Brain microvascular endothelial cell (primary cell): ENCODE results near the gene WDR6.

Experiments
- DNase-seq: peaks from one replicate; pipeline ENCODE4 v3.0.0-alpha.2; 2020
- H3K27ac ChIP-seq: fragments of 250-450 bp; sonication (Bioruptor Pico); 2 replicates; pipeline ENCODE4 v1.5.1; 2020; ENCODE audit warnings: mild to moderate bottlenecking, moderate library complexity
- H3K27me3 ChIP-seq: fragments of 250-450 bp; sonication (Bioruptor Pico); replicated peaks from 2 replicates; pipeline ENCODE4 v1.5.1; 2020; ENCODE audit warnings: mild to moderate bottlenecking
- H3K36me3 ChIP-seq: fragments of 250-450 bp; sonication (Bioruptor Pico); replicated peaks from 2 replicates; pipeline ENCODE4 v1.5.1; 2020; ENCODE audit warnings: mild to moderate bottlenecking
- H3K4me3 ChIP-seq: 2 replicates; pipeline ENCODE4 v1.5.1; 2011; ENCODE audit warnings: low read depth, mild to moderate bottlenecking, control low read depth, low read length, moderate library complexity
- CTCF ChIP-seq: IDR thresholded peaks from 2 replicates; pipeline ENCODE4 v1.5.1; 2011; ENCODE audit warnings: low read depth, mild to moderate bottlenecking, moderate library complexity, low read length, control low read depth, inconsistent platforms; ENCODE audit errors: missing control alignments
- in situ Hi-C: cut with HindIII; loops from 2 replicates; pipeline ENCODE4 v1.10.0; 2017; ENCODE audit warnings: low sequenced_read_pairs, low pct_ligation_motif_present

The WDR6 gene

GRCh38 chr3:49058011-49058410, 50.8 kb downstream of the WDR6 start:
- DNase-seq, result no peak
- H3K4me3 ChIP-seq, result no peak overlapping the region
- TF ChIP-seq CTCF, result no peak
- H3K27me3 ChIP-seq, result no peaks in the 10 kb centered on the region
- H3K27ac ChIP-seq, result no peak overlapping the region
- H3K36me3 ChIP-seq, result peaks cover 42% of the 10 kb centered on the region
- in situ Hi-C loops, result no loop called here
